Inflammatory macrophage (primary cell): Measurements from ENCODE around the gene MPV17L2.
A peak's percentile ranks its signal among the peaks of the same experiment; 100 is the strongest.
"Not testable (repeated sequence)": the region's sequence is repeated elsewhere in the genome, so short reads cannot be mapped to it uniquely, and the experiment has no call there.

ENCODE experiments used
- DNase-seq, 2 donors: peaks; one replicate each; pipeline ENCODE4 v3.0.0-alpha.2; 2020 to 2022

The MPV17L2 gene

GRCh38 chr19:18193388-18194180 is 566 bp downstream of the MPV17L2 start:
- no peak for DNase-seq

- DNase-seq: no peak
Observed at GRCh38 chr19:18194181-18194530, 1.1 kb downstream of the MPV17L2 start.

- peak in 1 of 2 donors; percentile 26 for DNase-seq
Observed at GRCh38 chr19:18194554-18195238, 1.7 kb downstream of the MPV17L2 start.

- DNase-seq: no peak
Observed at GRCh38 chr19:18196511-18196845, 3.5 kb downstream of the MPV17L2 start.

- no peak for DNase-seq
Observed at GRCh38 chr19:18197306-18197705, 4.3 kb downstream of the MPV17L2 start.

- DNase-seq: no peak
Observed at GRCh38 chr19:18197941-18198340, 4.9 kb downstream of the MPV17L2 start.

- DNase-seq: no peak
Observed at GRCh38 chr19:18198374-18198773, 5.4 kb downstream of the MPV17L2 start.

- DNase-seq: peak in 1 of 2 donors; percentile 48
Observed at GRCh38 chr19:18202397-18202777, 9.4 kb downstream of the MPV17L2 start.

- no peak for DNase-seq
Observed at GRCh38 chr19:18202778-18203407, 9.9 kb downstream of the MPV17L2 start.

GRCh38 chr19:18203408-18203862 is 10.4 kb downstream of the MPV17L2 start:
- DNase-seq: peak in 1 of 2 donors; percentile 25

- peak; percentile 100 for DNase-seq
Observed at GRCh38 chr19:18203863-18204393, 10.9 kb downstream of the MPV17L2 start, which contains the start of gene RAB3A. TSS of gene RAB3A (minus strand) at chr19:18204042. CDS start at chr19:18202740, 1,302 bp downstream.

GRCh38 chr19:18204394-18205199 is 11.6 kb downstream of the MPV17L2 start:
- peak in 1 of 2 donors; percentile 10 for DNase-seq

- DNase-seq: peak in 1 of 2 donors; percentile 47
Observed at GRCh38 chr19:18205200-18205892, 12.3 kb downstream of the MPV17L2 start.

- DNase-seq: no peak
Observed at GRCh38 chr19:18206018-18206417, 13.0 kb downstream of the MPV17L2 start.

GRCh38 chr19:18208098-18208951 is 15.3 kb downstream of the MPV17L2 start:
- peak in 1 of 2 donors; percentile 30 for DNase-seq

GRCh38 chr19:18209912-18210311 is 16.9 kb downstream of the MPV17L2 start:
- not testable (repeated sequence) for DNase-seq

- no peak for DNase-seq
Observed at GRCh38 chr19:18211683-18212082, 18.7 kb downstream of the MPV17L2 start.

GRCh38 chr19:18214779-18215433 is 21.9 kb downstream of the MPV17L2 start:
- DNase-seq: no peak

GRCh38 chr19:18216789-18217188 is 23.8 kb downstream of the MPV17L2 start:
- no peak for DNase-seq

- no peak for DNase-seq
Observed at GRCh38 chr19:18218159-18218558, 25.1 kb downstream of the MPV17L2 start.
